Measurements from ENCODE around the gene OR4A15.

Gene OR4A15

GRCh38 chr11:55367674-55368073 lies at the start of gene OR4A15:
Gene OR4A15, plus strand, starts transcription at chr11:55367974. Its CDS starts 0 bp downstream, at chr11:55367974.
- in situ Hi-C loops (cut with MboI; ENCODE audit: low sequenced_read_pairs): no loop called here

- in situ Hi-C loops (cut with MboI; ENCODE audit: low sequenced_read_pairs): loop anchor here (25.0 kb wide), 1 partner anchor 88 kb away; no protein-coding TSS in a partner anchor
Measured at GRCh38 chr11:55324500-55324899, 43.3 kb upstream of the OR4A15 start.

- in situ Hi-C loops (cut with MboI; ENCODE audit: low sequenced_read_pairs): no loop called here
Measured at GRCh38 chr11:55342901-55343300, 24.9 kb upstream of the OR4A15 start, which contains the start of gene OR4A16. Gene OR4A16, plus strand, starts transcription at chr11:55343201. Its CDS starts 0 bp downstream, at chr11:55343201.

- in situ Hi-C loops (cut with MboI; ENCODE audit: low sequenced_read_pairs): no loop called here
Measured at GRCh38 chr11:55345306-55345705, 22.5 kb upstream of the OR4A15 start.

- in situ Hi-C loops (cut with MboI; ENCODE audit: low sequenced_read_pairs): no loop called here
Measured at GRCh38 chr11:55349032-55349431, 18.7 kb upstream of the OR4A15 start.

GRCh38 chr11:55357560-55358184 lies 10.1 kb upstream of the OR4A15 start:
- in situ Hi-C loops (cut with MboI; ENCODE audit: low sequenced_read_pairs): no loop called here

GRCh38 chr11:55401011-55401410 lies 33.2 kb downstream of the OR4A15 start:
- in situ Hi-C loops (cut with MboI; ENCODE audit: low sequenced_read_pairs): loop anchor here (25.0 kb wide), 1 partner anchor 89 kb away; no protein-coding TSS in a partner anchor

Data from HL-60/S4 treated with phorbol 12-myristate 13-acetate at 8.2 ng/mL for 4 days and 3 days (cell line).